Muscle of arm (tissue), 12 donors: ENCODE results near the gene GABBR2. TPM values are rescaled to one million over a fixed set of nuclear protein-coding genes. Genes with fewer than 3 reads are reported as not detected.

ENCODE experiments used
- DNase-seq: peaks from one replicate; pipeline ENCODE4 v3.0.0-alpha.2; 2013
- polyA plus RNA-seq, 12 donors: library from polyadenylated mRNA; unstranded; fragments of 120-200 nt; gene quantifications; one replicate each; pipeline ENCODE4 v1.2.1, GENCODE V29; 2013; ENCODE audit not compliant: insufficient read length in 12 of 12

GABBR2 gene
- polyA plus RNA-seq, 12 donors = 0.80 to 2.8 (median 1.4) TPM; not detected in 1

DNA sequence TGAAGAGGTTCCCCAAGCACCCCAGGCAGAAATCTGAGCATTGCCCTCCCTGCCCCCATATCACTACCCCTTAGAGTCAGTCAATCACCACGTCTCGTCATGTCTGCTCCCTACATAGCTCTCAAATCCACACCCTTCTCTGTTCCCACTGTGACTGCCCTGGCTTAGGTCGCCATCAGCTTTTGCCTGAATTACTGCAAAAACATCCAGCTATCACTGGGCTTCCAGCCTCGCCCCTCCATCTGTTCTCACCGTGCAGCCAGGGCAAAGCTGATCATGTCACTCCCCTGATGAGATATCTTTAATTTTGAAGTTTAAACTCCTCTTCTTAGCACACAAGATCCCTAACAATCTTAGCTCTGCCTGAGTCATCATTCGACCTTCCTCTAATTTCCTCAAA is 363.7 kb downstream of the GABBR2 start:
- no peak for DNase-seq

DNA sequence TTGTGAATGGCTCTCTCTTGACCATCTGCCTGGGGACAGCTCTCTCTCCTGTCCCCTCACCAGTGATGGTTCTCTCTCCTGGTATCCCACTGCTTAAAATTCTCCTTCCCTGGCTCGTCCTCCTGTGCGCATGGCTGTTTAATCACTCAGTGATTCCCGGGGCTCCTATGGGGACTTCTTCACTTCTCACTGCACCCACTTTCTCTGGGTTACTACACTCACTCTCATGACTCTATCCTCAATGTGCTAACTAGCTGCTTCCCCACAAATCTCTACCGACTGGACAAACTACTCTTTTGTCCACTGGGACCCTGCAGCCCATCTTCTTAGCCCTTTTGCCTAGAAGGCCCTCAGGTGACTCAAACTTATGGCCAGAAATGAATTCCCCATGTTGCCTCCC is 364.2 kb downstream of the GABBR2 start:
- DNase-seq = no peak

DNA sequence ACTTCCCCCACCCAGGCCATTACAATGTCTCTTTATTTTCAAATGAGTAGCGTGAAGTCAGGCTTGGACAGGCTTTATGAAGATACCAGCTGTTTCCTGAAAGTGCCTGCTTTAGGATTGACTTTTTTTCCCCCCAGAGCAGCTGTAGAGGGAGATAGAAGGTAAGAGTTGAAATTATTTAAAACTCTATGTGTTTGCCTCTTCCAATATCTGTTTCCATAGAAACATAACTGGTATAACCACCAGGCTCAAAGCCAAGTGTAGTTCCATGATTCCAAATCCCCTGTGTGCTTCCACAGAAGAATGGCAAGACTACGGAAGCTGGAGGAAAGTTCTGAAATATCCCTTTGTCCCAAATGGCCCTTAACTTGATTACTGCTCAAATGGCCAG is 365.9 kb downstream of the GABBR2 start:
- no peak for DNase-seq

DNA sequence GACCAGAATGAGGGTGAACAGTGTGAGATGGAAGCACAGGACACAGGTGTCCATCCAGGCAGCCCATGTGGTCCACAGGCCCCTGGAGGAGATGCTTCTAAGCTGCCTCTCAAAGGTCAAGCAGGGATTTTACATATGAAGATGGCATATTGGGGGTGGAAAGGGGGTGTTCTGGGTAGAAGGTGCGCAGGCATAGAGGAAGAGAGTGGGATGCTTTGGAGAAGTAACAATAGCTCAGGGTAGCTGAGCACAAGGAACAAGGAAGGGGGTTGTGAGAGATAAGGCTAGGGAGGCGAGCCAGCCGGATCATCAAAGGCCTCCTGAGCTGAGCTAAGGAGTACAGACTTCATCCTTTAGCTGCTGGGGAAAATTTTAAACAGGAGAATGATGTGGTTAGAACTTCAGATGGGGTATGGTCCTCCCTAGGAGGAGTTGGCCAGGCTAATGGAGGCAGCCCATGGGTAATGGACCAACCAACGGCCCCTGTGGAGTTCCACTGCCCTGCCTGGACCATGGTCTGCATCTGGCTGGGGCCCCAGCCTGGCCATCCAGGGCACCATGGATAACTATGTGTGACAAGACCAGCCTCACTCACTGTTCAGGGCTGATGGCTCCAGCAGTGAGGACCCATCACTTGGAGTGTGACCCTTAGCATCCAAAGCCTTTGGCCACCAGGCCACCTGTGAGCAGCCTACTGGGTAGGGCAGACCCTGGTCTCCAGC is 366.5 kb downstream of the GABBR2 start:
- no peak for DNase-seq

DNA sequence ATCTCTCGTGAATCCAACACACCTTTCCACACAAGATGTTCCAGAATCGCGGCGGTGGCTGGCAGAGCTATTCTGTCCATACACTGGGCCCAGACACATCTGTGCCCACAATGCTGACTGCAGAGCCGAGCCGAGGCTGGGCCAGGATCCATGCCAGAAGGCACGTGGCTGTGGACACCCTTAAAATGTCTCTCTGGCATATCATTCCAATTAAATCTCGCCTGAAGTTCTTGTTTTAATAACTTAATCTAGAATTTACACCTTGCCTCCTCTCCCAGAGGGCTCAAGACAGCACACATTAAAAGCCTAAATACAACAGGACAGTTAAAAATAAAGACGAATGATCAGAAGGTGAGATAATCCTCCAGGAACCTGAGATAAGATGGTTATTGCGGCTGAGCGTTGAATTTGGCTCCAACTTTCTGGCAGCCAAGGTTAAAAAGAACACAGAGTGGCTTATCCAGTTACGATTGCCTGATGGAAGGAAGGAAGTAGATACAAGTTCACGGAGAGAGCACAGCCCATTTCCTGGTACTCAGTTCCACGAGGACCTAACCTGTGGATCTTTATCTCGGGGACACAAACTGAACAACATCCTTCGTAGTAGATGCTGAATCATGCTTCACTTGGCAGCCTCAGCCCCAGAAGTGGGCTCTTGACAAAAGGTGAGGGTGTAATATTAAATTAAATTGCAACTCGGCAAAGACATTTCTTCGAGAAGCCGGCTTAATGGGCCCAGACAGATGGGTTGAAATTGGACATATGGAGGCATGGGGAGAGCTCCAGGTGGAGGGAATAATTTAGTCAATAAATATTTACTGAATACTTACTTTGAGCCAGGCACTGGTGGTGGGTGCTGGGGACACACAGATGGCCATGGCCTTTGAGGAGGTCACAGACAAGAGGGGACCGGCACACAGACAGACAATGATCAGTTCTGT is 367.3 kb downstream of the GABBR2 start:
- DNase-seq = no peak

DNA sequence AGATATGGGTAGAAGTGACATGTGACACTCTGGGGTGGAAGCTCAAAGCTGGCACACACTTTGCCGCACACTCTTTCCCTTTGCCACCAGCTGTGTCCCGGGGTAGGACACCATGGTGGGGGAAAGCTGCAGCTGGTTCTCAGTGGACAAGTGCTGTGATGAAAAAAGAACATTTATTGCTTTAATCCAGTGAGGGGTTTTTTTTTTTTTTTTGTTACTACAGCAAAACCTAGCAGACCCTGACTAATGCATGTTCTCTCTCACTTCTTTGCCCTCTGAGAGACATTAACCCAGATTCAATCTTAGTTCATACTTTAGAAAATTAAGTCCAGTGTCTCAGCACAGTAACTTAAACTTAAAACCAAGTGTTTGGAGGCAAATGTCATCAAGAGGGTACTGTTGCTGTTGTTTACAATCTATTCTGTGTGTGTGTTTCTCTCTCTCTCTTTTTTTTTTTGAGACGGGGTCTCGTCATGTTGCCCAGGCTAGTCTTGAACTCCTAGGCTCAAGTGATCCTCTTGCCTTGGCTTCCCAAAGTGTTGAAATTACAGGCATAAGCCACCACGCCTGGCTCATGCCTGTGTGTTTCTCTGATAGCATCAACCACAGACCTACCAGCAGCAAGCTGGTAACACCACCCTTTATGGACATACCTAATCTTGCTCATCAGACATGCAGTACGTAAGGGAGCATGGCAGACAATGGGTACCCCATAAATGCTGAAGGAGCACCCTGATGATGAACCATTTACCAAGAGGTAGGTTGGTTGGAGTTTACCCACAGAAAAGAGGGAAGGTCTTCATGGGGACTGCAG is 368.5 kb downstream of the GABBR2 start:
- DNase-seq = no peak

DNA sequence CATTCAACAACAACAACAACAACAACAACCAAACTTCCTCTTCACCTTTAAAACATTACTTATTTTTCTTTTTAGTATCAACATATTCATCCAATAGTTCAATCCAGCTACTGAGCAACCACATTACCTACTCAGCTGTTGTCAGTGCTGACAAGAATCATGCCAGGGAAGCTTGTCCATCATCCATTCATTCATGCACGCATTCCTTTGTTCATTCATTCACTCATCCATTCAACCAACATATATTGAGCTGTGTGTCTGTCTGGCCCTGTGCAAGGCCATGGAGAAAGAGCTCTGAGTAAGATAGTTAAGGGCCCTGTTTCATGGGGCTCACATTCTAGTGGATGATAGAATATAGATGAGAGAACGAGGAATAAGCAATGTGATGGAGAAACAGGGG is 373.1 kb downstream of the GABBR2 start:
- no peak for DNase-seq

DNA sequence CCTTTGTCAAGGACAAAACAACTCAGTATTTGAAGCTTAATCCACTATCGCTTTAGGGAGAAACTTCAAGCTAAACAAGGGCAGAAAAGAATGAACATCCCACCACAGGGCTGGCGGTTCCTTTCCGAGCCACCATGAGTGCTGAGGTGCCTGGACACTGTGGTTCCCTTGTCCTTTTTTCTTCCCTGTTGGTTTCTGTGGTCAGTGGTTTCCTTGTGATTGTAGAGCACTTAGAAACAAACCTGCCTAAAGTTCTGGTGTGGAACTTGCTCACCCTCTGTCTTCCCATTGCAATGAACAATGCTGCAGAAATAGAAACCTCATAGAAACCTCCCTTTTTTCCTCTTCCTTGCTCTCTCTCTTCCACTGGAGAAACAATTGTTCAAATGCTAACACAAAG is 373.9 kb downstream of the GABBR2 start:
- no peak for DNase-seq

DNA sequence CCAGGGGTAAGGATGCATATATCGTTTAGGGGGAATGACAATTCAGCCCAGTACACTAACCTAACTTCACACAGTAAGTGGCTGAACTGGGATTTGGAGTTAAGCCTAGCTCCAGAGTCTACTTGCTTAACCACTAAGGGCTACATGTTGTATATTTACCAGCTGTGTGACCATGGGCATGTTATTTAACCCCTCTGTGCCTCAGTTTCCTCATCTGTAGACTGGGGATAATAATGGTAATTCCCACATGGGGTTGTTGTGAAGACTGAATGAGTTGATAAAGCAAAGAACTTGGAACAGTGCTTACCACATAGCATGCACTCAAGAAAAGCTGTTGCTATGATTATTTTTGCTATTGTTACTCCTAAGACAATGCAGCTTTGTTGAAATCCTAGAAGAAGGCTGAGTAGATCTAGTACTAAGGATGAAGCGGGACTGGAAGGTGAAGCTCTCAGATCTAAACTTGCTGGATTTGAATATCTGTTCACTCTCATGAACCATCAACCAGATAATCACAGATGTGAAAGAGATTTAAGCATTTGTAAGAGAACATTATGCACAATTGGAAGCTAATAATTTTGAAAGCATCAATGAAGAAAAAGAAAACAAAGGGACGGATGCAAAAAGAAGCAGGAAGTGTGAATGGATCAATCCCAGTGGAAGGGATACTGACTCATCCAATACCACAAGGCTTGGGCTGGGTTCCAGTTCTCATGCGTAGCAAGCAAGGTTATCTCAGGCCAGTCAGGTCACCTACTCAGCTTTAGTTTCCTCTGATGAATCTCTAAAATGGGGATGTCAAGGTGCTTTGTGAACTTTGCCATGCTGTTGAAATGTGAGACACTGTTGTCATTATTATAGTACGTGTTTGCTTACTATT is 374.8 kb downstream of the GABBR2 start:
- no peak for DNase-seq

DNA sequence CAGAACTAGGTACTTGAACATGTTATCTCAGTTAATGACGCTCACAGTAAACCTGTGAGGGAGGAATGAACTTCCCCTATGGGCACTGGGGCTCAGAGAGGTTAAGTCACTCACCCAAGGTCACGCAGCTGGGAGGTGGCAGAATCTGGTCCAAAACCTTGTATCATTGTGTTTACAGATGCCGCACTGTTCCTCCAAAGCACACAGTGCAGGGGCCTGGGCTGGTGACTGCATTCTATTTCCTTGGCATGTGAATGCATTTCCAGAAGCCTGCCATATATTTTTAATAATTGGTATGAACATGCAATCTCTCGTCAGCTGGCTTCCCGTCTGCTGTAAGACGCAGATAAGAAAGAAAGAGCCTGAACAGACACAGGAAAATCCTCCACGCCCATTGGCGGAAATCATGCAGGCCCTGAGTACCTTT is 376.3 kb downstream of the GABBR2 start:
- DNase-seq = no peak

DNA sequence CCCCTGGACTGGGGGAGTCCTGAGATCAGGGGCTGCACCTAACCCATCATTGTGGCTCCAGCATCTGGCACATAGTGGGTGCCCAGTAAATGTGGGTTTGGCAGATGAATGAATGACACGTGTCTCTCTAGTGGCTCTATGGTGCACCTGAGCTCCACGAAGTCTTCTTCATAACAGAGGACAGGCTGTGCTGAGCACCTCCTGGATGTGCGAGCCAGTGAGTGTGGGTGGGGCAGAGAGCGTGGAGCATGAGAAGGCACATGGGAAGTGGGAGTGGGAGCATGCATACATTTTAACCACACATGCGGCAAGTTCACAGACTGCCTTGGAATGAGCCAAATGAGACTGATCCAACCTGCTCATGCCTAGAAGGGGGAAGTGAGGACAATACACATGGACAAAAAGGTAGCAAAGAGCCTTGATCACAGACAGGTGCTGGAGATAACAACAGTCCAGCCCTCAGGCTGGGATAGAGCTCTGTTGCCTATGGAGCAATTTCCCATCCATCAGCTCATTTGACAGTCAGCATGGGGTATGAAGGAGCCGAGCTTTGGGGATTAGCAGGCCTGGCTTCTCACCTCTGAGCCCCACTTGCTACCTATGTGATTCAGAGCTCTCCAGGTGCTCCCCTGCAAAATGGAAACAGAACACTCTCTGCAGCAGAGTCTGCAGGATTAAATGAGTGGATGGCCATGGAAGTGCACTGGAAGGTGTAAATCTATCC is 377.0 kb downstream of the GABBR2 start:
- no peak for DNase-seq

DNA sequence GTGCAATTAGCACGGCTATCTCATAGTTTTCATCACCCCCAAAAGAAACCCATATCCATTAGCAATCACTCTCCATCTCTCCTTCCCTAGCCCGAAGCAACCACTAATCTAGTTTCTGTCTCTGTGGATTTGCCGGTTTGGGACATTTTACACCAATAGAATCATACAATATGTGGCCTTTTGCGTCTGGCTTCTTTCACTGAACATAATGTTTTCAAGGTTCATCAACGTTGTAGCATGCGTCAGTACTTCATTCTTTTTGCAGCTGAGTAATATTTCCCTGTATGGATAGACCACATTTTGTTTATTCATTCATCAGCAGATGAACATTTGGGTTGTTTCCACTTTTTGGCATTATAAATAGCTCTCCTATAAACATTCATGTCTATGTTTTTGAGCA is 377.9 kb downstream of the GABBR2 start:
- no peak for DNase-seq

DNA sequence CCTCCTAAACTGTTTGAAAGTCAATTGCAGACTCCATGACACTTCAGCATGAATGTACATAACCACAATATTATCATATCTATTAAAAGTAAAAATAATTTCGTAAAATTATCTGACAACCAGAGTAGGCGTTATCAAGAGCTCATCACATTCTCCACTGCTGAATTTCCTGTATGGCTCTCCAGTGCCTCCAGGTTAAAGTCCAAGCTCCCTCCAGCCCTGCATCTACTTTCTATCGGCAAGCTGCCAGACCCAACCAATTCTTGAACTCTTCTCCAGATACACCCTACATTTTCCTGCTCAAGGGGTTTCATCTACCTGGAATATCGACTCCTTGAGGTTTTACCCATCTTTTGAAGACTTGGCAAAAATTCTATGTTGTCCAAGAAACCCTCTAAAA is 378.8 kb downstream of the GABBR2 start:
- no peak for DNase-seq

DNA sequence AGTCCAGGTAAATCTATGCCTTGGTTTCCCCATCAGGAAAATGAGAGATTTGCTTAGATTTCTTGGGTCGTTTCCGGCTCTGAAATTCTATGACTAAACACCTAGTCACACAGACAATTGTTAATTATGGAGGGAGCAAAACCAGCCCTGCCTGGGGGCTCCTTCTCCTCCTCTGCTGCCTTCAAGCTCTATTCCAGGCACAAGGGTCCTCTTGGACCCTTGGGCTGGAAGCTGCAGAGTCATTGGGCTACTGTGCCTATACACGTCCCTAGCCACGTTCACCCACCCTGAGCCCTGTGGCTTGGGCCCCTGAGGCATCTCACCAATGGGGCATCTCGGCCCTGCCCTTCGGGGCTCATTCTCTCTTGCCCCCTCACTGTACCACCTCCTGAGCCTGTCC is 379.5 kb downstream of the GABBR2 start:
- no peak for DNase-seq

DNA sequence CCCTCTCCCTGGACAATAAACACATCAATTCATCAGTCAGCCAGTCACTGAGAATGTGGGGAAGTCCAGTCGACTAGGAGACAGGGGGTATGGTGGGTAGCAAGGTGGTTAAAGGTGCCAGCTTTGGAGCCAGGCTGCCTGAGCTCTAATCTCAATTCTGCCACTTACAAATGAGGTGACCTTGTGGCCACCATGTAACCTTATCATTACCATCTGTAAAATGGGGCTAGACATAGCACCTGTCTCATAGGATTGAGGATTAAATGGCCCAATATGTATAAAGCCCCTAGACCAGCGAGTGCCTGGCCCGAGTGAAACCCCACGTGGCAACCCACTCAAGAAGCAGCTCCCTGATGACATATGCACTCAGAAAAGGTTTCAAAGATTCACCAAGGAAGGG is 380.0 kb downstream of the GABBR2 start:
- no peak for DNase-seq

DNA sequence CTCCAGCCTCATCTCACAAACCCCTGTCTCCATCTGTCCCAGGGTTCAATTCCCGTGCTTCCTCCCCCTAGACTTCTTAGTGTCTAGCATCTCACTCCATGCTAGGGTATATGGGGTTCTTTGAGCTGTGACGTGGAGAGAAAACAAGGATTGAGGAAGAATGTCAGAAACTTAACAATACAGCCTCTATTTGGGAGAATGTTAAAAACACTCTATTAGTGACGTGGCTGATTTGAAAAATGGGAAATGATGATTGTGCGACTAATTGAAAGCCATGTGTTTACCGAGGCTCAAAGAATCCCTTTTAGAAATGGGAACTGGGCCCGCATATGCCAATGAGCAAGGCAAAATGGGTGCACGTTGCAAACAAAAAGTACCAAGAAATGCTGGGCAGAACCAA is 380.6 kb downstream of the GABBR2 start:
- DNase-seq = no peak

DNA sequence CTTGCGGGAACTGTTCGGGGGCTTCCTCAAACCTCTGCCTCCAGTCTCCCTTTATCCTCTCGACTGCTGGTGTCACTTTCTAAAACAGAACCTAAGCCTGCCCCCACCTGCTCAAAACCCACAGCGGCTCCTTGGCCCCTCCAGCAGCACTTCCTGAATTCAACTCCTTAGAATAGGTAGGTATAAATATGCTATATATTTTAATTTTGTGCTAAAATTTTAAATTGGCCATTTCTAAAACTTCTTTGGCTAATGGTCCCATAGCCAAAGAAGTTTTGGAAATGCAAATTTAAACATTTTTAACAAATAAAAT is 381.5 kb downstream of the GABBR2 start:
- DNase-seq = no peak

DNA sequence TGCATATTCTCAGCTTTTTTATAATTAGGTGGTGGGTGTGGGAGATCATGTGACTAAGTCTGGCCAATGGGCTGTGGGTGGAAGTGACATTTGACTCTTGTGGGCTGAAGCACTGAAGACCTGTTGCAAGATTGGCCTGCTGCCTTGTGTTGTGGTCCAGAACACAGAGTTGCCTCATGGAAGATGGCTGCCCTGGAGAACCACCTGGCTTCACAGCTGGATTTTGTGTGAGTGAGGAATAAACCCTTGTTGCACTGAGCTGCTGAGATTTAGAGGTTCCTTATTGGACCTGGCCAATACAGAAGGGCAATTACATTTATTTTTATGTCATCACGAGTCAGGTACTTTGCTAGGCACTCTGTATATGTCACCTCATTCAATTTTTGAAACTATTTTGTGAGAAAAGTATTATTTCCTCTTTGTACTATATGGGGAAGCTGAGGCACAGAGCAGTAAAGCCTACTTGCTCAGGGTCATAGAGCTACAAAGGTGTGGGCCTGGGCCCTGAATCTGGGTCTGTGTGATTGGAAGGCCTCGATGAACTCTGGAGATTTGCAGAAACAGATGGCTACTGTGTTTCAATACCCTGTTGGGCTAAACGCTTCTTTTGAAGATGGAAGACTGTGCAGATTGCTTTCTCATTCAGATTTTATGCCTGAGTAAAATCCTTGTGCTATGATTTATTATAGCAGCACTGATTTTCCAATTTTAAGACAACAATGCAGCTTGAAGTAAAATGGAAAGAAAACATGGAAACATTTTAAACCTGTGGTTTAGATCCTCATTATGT is 382.1 kb downstream of the GABBR2 start:
- DNase-seq = no peak

DNA sequence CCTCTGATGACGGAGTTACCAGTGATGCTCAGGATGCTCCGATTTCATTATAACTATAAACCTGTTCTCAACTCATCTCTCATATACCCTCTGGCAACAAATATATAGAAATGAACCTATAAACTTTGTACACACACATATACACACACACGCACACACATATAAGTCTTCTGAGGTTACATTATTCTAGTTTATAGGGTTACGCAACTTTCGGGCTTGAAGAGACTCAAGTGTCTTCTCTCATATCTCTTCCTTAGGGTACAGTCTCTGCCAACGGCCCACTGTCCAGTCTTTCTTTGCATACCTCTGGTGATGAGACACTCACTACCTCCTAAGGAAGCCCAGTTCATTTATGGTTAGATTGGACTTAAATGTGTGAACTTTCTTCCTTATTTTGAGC is 383.9 kb downstream of the GABBR2 start:
- DNase-seq = no peak

DNA sequence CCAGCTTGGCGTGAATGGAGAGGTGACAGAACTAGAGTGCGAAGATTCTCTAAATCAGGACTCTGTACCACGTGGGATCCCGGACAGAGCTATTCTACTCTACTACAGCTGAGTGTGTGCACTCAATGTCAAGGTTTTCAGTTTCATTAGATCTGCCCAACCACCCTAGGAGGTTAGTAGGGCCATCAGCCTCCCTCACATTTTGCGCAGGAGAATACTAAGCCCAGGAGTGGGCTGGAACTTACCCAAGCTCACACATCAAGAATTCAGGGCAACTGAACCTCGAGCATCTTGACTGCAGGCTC is 385.0 kb downstream of the GABBR2 start:
- no peak for DNase-seq
